Stimulated activated naive CD8-positive, alpha-beta T cell treated with anti-CD3 and anti-CD28 coated beads, Interleukin-15, amount 100 ng/mL, for 72 hours (primary cell): ENCODE measurements around the gene ZNF699.
"Not testable (repeated sequence)": the region's sequence is repeated elsewhere in the genome, so short reads cannot be mapped to it uniquely, and the experiment has no call there.

Experiments used
- ATAC-seq: fragments of 150-1000 bp; cut with Tn5 transposase; 2 replicates; pipeline ENCODE4 v1.10.0; 2021; ENCODE audit warnings: mild to moderate bottlenecking, moderate library complexity
- DNase-seq, 2 donors: peaks; one replicate each; pipeline ENCODE4 v3.0.0; 2021 to 2022
- H3K27ac Mint-ChIP-seq, 2 donors: one replicate each; pipeline ENCODE4 v1.8.0; 2022; ENCODE audit warnings: mild to moderate bottlenecking in 2 of 2, mixed read lengths in 2 of 2, moderate library complexity in 2 of 2
- H3K27me3 Mint-ChIP-seq: one replicate; pipeline ENCODE4 v1.8.0; 2022; ENCODE audit warnings: mixed read lengths
- H3K4me1 Mint-ChIP-seq: one replicate; pipeline ENCODE4 v1.8.0; 2022; ENCODE audit warnings: mild to moderate bottlenecking, mixed read lengths
- H3K4me3 Mint-ChIP-seq, 2 donors: one replicate each; pipeline ENCODE4 v1.8.0; 2022; ENCODE audit warnings: mild to moderate bottlenecking in 2 of 2, mixed read lengths in 2 of 2, moderate library complexity in 1 of 2
- H3K9me3 Mint-ChIP-seq, 2 donors: one replicate each; pipeline ENCODE4 v1.8.0; 2022; ENCODE audit warnings: mixed read lengths in 2 of 2

ZNF699 gene

DNA sequence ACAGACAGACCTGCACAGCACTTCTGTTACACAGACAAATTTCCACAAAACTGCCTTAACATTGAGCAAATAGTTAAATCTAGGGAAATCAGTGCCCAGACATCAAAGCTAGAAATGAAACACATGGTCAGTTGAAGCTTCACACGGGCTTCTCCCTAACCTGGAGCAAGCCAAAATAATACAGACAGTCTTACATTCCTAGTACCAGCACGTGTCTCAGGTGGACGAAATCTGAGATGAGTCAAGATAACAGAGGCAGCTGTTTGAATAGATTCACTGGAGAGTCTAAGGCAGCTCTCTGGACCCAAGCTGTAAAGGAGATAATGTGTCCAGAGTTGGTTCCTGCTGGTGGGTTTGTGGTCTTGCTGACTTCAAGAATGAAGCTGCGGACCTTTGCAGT lies 4.1 kb upstream of the ZNF699 start:
- H3K4me3 Mint-ChIP-seq, result no peak overlapping the region
- ATAC-seq (no peak), DNase-seq (no peak)
- H3K4me1 Mint-ChIP-seq, result peaks cover 10% of the 10 kb centered on the region
- no peak overlapping the region for H3K27ac Mint-ChIP-seq
- H3K9me3 Mint-ChIP-seq, result peaks cover 16 to 60% of the 10 kb centered on the region in 2 donors
- H3K27me3 Mint-ChIP-seq, result no peaks in the 10 kb centered on the region

DNA sequence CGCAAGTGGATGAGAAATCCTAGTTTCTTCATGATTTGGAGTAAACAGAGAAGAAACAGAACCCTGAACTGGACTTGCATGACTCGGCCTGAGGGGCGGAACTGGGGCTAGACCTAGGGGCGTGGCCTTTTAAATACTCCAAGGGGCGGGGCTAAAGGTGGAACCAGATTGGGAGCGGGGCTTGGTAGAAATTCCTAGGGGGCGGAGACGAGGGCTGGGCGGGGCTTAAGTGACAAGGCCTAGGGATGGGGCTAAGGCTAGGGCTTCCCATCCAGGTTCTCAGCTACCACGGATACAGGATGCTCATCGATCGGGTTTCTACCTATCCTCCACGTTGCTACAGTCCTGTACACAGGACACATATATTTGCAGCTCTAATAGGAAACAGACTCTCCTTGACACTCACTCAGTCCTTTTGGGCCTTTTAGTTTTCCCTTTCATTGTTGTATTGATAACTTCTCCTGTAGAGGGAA lies 372 bp upstream of the ZNF699 start:
- peak; percentile 69 for ATAC-seq
- H3K4me1 Mint-ChIP-seq, result peaks cover 24% of the 10 kb centered on the region
- H3K27ac Mint-ChIP-seq, result peak overlapping the region; percentile 94 to 97
- no peak for DNase-seq
- H3K4me3 Mint-ChIP-seq, result peak overlapping the region; percentile 83 to 93
- no peaks in the 10 kb centered on the region for H3K27me3 Mint-ChIP-seq
- H3K9me3 Mint-ChIP-seq, result peaks cover 12 to 38% of the 10 kb centered on the region in 2 donors

DNA sequence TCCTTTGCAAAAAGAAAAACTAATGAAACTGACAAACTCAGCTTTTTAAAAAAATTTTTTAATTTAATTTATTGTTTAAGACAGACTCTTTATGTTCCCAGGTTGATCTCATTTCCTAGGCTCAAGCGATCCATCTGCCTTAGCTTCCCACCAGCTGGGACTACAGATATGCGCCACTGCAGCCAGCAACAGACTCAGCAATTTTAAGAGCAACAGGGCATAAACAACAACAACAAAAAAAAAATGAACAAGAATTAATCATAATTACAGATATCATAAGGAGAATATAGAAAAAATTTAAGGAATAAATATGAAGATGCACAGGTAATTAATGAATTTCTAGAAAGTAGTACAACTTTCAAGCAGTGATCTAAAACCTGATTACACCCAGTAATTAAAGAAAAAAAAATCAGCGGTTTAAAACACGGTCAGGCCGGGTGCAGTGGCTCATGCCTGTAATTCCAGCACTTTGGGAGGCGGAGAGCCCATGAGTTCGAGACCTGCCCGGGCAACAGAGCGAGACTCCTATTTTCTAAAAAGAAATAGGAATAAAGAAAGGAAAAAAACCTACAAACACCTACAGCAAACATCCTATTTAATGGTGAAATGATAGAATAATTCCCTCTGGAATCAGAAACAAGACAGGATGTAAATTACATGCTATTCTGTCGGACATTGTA lies 1.4 kb downstream of the ZNF699 start:
- H3K9me3 Mint-ChIP-seq, result peaks cover 14 to 38% of the 10 kb centered on the region in 2 donors
- no peak for DNase-seq
- no peak overlapping the region for H3K27ac Mint-ChIP-seq
- peaks cover 24% of the 10 kb centered on the region for H3K4me1 Mint-ChIP-seq
- no peaks in the 10 kb centered on the region for H3K27me3 Mint-ChIP-seq
- no peak for ATAC-seq
- peak overlapping the region; percentile 83 to 93 for H3K4me3 Mint-ChIP-seq

DNA sequence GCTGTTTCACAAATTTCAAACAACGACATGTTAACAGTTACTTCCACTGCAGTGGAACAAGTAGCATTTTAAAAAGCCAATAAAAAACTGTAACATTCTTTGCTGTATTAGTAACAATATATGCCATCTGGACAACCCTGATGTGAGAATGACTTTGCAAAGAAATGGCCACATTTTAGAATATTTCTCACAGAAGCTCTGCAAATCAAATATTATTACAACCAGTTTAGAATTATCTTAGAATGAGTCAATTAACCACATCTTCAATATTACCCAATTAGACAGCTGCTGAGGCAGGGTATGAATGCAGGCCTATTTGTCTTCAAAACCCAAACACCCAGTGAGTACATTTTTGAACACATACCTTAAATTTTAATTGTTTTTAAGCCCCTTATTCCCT lies 3.2 kb downstream of the ZNF699 start:
- Mint-ChIP-seq H3K27me3 (no peaks in the 10 kb centered on the region), H3K27ac (no peak overlapping the region), H3K4me3 (no peak overlapping the region), H3K9me3 (peaks cover 27 to 41% of the 10 kb centered on the region in 2 donors), H3K4me1 (peaks cover 24% of the 10 kb centered on the region)
- DNase-seq, result no peak
- no peak for ATAC-seq

DNA sequence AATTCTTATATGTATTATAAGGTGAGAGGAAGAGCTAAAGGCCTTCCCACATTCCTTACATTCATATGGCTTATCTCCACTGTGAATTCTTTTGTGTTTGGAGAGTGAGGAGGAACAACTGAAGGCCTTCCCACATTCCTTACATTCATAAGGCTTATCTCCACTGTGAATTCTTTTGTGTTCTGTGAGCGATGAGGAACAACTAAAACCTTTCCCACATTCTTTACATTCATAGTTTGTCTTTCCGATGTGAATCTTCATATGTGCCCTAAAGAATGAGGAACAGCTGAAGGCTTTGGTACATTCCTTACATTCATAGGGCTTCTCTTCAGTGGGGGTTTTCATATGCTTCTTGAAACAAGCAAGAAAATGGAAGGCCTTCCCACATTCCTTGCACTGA lies 13.3 kb downstream of the ZNF699 start:
- no peaks in the 10 kb centered on the region for H3K27me3 Mint-ChIP-seq
- H3K4me1 Mint-ChIP-seq, result no peaks in the 10 kb centered on the region
- no peak overlapping the region for H3K4me3 Mint-ChIP-seq
- H3K27ac Mint-ChIP-seq, result no peak overlapping the region
- DNase-seq, result no peak
- peaks cover 64 to 76% of the 10 kb centered on the region in 2 donors for H3K9me3 Mint-ChIP-seq
- no peak for ATAC-seq

DNA sequence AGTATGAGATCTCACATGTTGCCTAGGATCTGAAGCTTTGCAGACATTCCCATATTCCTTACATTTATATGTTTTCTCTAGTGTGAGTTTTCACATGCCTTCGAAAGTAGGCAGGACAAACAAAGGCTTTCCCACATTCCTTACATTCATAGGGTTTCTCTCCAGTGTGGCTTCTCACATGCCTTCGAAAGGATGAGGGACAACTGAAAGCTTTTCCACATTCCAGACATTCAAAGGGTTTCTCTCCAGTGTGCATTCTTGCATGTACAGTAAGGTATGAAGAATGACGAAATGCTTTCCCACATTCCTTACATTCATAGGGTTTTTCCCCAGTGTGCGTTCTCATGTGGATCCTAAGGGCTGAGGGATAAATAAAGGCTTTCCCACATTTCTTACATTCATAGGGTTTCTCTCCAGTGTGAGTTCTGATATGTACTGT lies 14.2 kb downstream of the ZNF699 start:
- no peaks in the 10 kb centered on the region for H3K27me3 Mint-ChIP-seq
- no peak for ATAC-seq
- H3K27ac Mint-ChIP-seq, result no peak overlapping the region
- DNase-seq, result no peak
- H3K4me3 Mint-ChIP-seq, result no peak overlapping the region
- peaks cover 57 to 71% of the 10 kb centered on the region in 2 donors for H3K9me3 Mint-ChIP-seq
- H3K4me1 Mint-ChIP-seq, result no peaks in the 10 kb centered on the region

DNA sequence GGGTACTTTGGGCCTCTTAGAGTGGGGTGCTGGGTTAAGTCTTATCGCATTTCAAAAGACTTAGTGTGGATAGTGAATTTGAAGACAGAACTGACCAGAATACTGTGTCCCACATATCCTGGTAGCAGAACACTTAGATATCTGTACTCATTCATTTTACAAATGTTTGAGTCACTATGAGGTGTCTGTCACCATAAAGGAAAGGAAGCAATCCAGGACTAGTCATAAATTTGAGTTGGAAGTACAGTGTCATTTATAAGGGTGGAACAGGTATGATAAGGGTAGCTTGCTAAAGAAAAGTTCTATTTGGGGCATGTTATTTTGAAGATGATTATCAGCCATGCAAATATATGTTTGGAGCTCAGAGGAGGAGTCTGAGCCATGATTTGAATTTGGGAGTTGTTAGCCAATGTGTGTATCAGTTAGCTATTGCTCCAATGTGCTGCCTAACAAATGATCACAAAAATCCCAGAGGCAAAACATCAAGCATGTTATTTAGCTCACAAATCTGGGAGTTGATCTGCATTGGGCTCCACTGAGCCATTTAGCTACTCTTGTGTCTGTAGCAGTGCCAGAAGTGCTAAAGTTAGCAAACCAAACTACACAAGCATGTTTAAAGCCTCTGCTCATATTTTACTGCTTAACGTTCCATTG lies 20.3 kb downstream of the ZNF699 start:
- H3K27ac Mint-ChIP-seq, result no peak overlapping the region
- H3K27me3 Mint-ChIP-seq, result no peaks in the 10 kb centered on the region
- ATAC-seq (no peak), DNase-seq (no peak)
- peaks cover 39 to 51% of the 10 kb centered on the region in 2 donors for H3K9me3 Mint-ChIP-seq
- no peak overlapping the region for H3K4me3 Mint-ChIP-seq
- H3K4me1 Mint-ChIP-seq, result no peaks in the 10 kb centered on the region

DNA sequence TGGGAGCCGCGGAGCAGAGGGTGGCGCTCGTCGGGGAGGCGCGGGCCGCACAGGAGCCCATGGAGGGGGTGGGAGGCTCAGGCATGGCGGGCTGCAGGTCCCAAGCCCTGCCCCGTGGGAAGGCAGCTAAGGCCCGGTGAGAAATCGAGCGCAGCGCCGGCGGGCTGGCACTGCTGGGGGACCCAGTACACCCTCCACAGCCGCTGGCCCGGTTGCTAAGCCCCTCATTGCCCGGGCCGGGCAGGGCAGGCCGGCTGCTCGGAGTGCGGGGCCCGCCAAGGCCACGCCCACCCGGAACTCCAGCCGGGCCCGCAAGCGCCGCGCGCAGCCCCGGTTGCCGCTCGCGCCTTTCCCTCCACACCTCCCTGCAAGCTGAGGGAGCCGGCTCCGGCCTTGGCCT lies 26.2 kb downstream of the ZNF699 start:
- peaks cover 16% of the 10 kb centered on the region for H3K27me3 Mint-ChIP-seq
- peaks cover 33 to 49% of the 10 kb centered on the region in 2 donors for H3K9me3 Mint-ChIP-seq
- peak; percentile 30 to 33 for DNase-seq
- not testable (repeated sequence) for H3K27ac Mint-ChIP-seq, H3K4me1 Mint-ChIP-seq, ATAC-seq
- peak overlapping the region; percentile 66 to 70 for H3K4me3 Mint-ChIP-seq

DNA sequence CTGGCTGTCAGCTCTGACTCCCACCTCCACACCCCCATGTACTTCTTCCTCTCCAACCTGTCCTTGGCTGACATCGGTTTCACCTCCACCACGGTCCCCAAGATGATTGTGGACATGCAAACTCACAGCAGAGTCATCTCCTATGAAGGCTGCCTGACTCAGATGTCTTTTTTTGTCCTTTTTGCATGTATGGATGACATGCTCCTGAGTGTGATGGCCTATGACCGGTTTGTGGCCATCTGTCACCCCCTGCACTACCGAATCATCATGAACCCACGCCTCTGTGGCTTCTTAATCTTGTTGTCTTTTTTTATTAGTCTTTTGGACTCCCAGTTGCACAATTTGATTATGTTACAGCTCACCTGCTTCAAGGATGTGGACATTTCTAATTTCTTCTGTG lies 58.4 kb downstream of the ZNF699 start:
- Mint-ChIP-seq H3K27ac (peak overlapping the region; percentile 1 to 79), H3K9me3 (peaks cover 0 to 19% of the 10 kb centered on the region in 2 donors), H3K27me3 (no peaks in the 10 kb centered on the region), H3K4me3 (no peak overlapping the region), H3K4me1 (no peaks in the 10 kb centered on the region)
- no peak for DNase-seq
- ATAC-seq, result no peak

DNA sequence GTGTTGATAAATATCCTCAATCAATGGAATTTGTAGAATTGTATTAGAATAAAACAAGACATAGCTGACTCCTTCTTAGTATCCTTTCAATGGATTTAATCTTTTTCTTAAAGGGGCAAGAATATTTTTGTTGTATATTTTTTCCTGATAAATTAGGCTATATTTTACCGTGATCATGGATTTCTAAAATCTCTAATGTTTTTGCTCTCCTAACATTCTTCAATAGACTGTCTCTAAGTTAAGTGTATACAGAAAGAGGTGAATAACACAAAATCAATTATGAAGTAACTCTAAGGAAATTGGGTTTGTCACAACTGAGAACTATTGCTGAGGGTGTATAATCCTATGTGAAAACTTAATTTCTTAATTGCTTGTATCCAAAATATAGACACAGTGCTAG lies 59.0 kb downstream of the ZNF699 start, which contains the start of gene OR7E24:
Gene OR7E24, plus strand, starts transcription at position 301 of the 400 bp plus-strand sequence. CDS start 114 bp downstream, outside the sequence.
- H3K9me3 Mint-ChIP-seq, result peaks cover 0 to 19% of the 10 kb centered on the region in 2 donors
- no peaks in the 10 kb centered on the region for H3K27me3 Mint-ChIP-seq
- H3K27ac Mint-ChIP-seq, result peak within 1 kb of the TSS; percentile 1 to 79
- H3K4me1 Mint-ChIP-seq, result no peaks in the 10 kb centered on the region
- ATAC-seq (no peak), DNase-seq (no peak)
- no peak within 1 kb of the TSS for H3K4me3 Mint-ChIP-seq
